Peyer's patch (tissue), 4 donors: ENCODE measurements around the gene SHANK1.
"Not testable (repeated sequence)": the region's sequence is repeated elsewhere in the genome, so short reads cannot be mapped to it uniquely, and the experiment has no call there.

Source experiments
- CTCF ChIP-seq, 6 experiments: fragments of 450-650 bp in 4 of 6; fragments of 200-600 bp in 2 of 6; sonication (generic) in 1 of 6; IDR thresholded peaks; one replicate each; pipeline ENCODE4 v1.5.1; 2017 to 2019; ENCODE audit warnings: antibody characterized with exemption in 6 of 6, mild to moderate bottlenecking in 3 of 6, moderate library complexity in 1 of 6
- POLR2A ChIP-seq, 2 donors: fragments of 450-650 bp; IDR thresholded peaks; one replicate each; pipeline ENCODE4 v1.5.1; 2017; ENCODE audit warnings: antibody characterized with exemption in 2 of 2, mild to moderate bottlenecking in 2 of 2, moderate library complexity in 2 of 2

- not testable (repeated sequence) for TF ChIP-seq CTCF, POLR2A (IDR thresholded peaks at IDR 0.05)
Observed at GRCh38 chr19:50618379-50618778, 101.2 kb downstream of the SHANK1 start.
